GM12801 (cell line): ENCODE results near the gene SLC35B1.

Source experiments
- TF ChIP-seq, protein P1 (sequence below): IDR thresholded peaks from one replicate; pipeline ENCODE4 v1.5.1; 2011; ENCODE audit warnings: control low read depth; ENCODE audit not compliant: insufficient read length; ENCODE audit errors: extremely low read depth

The SLC35B1 gene

GRCh38 chr17:49730785-49731434 is 23.1 kb upstream of the SLC35B1 start:
- TF ChIP-seq, protein P1, sequence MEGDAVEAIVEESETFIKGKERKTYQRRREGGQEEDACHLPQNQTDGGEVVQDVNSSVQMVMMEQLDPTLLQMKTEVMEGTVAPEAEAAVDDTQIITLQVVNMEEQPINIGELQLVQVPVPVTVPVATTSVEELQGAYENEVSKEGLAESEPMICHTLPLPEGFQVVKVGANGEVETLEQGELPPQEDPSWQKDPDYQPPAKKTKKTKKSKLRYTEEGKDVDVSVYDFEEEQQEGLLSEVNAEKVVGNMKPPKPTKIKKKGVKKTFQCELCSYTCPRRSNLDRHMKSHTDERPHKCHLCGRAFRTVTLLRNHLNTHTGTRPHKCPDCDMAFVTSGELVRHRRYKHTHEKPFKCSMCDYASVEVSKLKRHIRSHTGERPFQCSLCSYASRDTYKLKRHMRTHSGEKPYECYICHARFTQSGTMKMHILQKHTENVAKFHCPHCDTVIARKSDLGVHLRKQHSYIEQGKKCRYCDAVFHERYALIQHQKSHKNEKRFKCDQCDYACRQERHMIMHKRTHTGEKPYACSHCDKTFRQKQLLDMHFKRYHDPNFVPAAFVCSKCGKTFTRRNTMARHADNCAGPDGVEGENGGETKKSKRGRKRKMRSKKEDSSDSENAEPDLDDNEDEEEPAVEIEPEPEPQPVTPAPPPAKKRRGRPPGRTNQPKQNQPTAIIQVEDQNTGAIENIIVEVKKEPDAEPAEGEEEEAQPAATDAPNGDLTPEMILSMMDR: no peak

- TF ChIP-seq, protein P1: no peak
Measured at GRCh38 chr17:49730078-49730784, 22.5 kb upstream of the SLC35B1 start.

DNA sequence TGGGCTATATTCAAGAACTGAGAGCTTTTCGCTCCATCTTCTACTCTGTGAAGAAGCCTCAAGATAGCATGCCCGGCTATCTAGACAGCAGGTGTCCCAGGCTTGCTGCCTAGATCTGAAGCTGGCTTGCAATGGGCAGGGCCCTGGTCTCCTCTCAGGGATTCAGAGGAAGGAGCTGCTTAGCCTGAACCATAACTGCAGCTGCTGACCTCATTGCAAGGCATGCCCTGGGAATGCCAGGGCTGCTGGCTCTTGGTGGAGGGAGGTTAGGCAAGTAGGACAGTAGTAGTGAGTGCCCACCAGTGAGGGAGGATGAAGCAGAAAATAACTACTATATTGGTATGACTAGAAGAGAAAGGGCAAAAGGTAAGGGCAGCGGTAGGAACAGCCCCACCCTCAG is 21.3 kb upstream of the SLC35B1 start:
- TF ChIP-seq, protein P1: no peak

DNA sequence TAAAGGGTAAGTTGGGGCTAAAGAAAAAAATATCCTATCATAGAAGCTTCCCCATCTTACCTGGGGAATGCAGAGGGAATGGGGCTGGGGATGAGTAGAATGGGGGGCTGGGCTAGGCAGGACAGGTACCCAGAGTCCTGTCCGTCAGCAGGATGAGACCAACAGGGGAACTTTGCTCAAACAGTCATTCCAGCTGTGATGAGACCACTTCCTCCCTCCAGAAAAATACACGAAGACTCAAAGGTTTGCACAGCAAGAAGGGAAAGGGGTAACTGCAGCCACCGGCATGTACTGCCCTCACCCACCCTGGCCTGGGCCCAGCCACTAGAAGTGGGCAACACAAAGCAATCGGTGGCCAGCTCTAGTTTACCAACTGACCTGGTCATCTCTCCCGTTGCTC is 20.7 kb upstream of the SLC35B1 start:
- TF ChIP-seq, protein P1: no peak

DNA sequence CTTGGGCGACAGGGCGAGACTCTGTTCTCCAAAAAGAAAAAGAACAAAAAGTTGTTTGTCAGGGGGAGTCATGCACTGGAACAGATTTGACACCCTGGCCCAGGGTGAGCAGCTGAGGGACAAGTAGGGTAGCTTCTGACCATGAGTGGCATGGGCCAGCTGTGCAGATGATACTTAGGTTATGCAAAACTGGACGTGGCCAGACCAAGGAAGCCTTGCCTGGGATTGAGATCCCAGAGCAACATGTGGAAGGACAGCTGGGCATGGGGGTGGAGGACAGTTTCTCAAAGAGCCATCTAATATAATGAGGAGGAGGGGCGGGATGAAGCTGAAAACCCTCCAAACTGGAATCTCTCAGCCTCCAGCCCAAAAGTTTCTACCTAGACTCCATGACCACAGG is 19.6 kb upstream of the SLC35B1 start:
- TF ChIP-seq, protein P1: no peak

DNA sequence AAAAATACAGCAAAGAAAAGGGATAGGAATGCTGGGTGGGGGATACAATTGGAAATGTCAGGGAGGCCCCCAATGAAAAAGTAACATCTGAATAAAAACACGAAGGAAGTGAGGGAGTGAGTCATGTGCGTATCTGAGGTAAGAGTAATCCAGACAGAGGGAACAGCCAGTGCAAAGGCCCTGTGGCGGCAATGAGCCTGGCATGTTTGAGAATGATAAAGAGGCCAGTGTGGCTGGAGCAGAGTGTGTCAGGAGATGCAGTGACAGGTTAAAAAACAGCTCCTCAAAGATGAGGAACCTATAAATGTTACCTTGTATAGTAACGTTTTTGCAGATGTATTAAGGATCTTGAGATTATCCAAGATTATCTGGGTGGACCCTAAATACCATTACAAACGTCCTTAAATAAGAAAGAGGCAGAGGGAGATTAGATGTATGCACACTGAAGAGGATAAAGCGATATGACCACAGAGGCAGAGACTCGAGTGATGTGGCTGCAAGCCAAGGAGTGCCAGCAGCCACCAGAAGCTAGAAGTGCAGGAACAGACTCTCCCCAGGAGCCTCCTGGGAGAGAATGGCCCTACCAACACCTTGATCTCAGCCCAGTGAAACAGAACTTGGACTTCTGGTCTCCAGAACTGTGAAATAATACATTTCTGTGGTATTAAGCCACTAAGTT is 17.8 kb upstream of the SLC35B1 start:
- TF ChIP-seq, protein P1: no peak

DNA sequence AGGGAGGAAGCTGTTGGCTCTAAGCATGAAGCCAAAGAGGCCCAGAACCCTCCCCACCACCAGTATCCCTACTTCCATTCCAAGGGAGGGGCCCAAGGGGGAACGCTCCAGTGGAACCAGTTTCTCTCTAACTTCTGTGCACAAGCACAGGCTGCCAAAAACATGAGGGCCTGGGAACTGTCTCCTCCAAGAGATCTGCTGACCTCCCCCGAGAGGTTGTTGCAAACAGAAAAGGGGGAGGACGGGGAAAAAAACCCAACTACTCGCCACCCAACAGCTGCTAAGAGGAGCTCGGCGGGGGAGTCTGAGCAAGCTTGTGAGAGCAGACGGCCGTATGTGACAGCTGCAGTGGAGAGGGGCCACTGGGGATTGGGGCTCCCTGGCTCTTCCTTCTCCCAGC is 15.7 kb upstream of the SLC35B1 start:
- TF ChIP-seq, protein P1: no peak
